GM06990 (cell line): Measurements from ENCODE around the gene UPF2.
"Not testable (repeated sequence)": the region's sequence is repeated elsewhere in the genome, so short reads cannot be mapped to it uniquely, and the experiment has no call there.

Experiments
- DNase-seq: peaks from one replicate; pipeline ENCODE4 v3.0.0-alpha.2; 2011; ENCODE audit not compliant: insufficient read length; ENCODE audit errors: extremely low read depth
- H3K27me3 ChIP-seq: replicated peaks from 2 replicates; pipeline ENCODE4 v1.6.0; 2011; ENCODE audit warnings: low read length; ENCODE audit not compliant: control insufficient read depth, insufficient read depth
- H3K36me3 ChIP-seq: 2 replicates; pipeline ENCODE4 v1.5.1; 2011; ENCODE audit warnings: low read length; ENCODE audit not compliant: control insufficient read depth, insufficient read depth
- H3K4me3 ChIP-seq: replicated peaks from 2 replicates; pipeline ENCODE4 v1.5.1; 2011; ENCODE audit warnings: low read depth, mild to moderate bottlenecking, control low read depth, low read length
- TF ChIP-seq, protein P1 (sequence below): IDR thresholded peaks from 2 replicates; pipeline ENCODE4 v1.5.1; 2011; ENCODE audit warnings: low read length, control low read depth, mild to moderate bottlenecking, inconsistent platforms; ENCODE audit not compliant: insufficient read depth, poor library complexity, severe bottlenecking

The UPF2 gene

DNA sequence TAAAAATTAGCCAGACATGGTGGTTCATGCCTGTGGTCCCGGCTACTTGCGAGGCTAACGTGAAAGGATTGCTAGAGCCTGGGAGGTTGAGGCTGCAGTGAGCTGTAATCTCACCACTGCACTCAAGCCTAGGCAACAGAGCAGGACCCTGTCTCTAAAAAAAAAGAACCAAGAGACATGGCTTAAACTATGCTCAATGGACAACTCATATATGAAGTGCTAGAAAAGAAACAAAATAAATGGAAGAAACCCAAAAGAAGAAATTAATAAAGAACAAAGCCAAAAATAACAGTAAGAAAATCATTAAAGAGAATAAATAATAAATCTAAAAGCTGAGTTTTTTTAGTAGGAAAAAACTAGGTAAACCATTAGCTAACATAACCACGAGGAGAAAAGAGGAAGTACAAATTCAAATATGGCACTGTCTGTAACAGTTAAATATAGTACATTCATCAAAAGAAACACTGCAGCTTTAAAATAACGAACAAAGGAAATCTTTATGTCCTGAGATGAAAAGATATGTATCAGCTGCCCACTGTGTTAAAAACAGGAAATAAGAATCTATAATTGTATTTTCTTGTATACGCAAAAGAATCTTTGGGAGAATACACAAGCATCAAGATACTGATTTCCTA lies 48.7 kb downstream of the UPF2 start:
- Histone ChIP-seq H3K36me3 (peaks cover 2% of the 10 kb centered on the region; the same call in 1 of the 2 replicates), H3K4me3 (no peak overlapping the region), H3K27me3 (no peaks in the 10 kb centered on the region)
- TF ChIP-seq, protein P1, sequence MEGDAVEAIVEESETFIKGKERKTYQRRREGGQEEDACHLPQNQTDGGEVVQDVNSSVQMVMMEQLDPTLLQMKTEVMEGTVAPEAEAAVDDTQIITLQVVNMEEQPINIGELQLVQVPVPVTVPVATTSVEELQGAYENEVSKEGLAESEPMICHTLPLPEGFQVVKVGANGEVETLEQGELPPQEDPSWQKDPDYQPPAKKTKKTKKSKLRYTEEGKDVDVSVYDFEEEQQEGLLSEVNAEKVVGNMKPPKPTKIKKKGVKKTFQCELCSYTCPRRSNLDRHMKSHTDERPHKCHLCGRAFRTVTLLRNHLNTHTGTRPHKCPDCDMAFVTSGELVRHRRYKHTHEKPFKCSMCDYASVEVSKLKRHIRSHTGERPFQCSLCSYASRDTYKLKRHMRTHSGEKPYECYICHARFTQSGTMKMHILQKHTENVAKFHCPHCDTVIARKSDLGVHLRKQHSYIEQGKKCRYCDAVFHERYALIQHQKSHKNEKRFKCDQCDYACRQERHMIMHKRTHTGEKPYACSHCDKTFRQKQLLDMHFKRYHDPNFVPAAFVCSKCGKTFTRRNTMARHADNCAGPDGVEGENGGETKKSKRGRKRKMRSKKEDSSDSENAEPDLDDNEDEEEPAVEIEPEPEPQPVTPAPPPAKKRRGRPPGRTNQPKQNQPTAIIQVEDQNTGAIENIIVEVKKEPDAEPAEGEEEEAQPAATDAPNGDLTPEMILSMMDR, result no peak
- DNase-seq, result peak; percentile 24

DNA sequence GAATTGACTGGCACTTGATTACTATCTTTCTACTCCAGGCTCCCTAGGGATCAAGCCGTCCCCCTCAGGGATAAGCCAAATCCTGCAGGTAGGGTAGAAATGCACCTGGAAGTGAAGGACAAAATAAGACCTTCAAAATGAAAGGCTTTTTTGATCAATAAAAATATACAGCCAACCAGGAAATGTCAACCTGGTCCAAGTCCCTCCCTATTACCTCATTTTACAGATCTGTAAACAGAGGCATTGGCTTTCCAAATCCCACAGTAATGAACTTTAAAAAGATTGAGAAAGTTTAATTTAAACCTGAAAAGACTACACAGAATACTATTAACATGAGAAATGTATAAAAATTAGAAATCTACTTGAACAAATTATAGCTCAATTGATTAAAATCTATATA lies 53.7 kb downstream of the UPF2 start:
- TF ChIP-seq, protein P1, result no peak
- peaks cover 4% of the 10 kb centered on the region for H3K36me3 ChIP-seq
- no peaks in the 10 kb centered on the region for H3K27me3 ChIP-seq
- no peak overlapping the region for H3K4me3 ChIP-seq
- DNase-seq, result no peak

- Histone ChIP-seq H3K4me3 (no peak overlapping the region), H3K36me3 (peaks cover 6% of the 10 kb centered on the region), H3K27me3 (no peaks in the 10 kb centered on the region)
- TF ChIP-seq, protein P1, result peak; percentile 84
- peak; percentile 24 for DNase-seq
Observed at GRCh38 chr10:11986593-11987216, 55.9 kb downstream of the UPF2 start.

GRCh38 chr10:11982253-11982652 lies 60.4 kb downstream of the UPF2 start:
- TF ChIP-seq, protein P1, result no peak
- no peak overlapping the region for H3K4me3 ChIP-seq
- H3K36me3 ChIP-seq, result peaks cover 4% of the 10 kb centered on the region
- no peaks in the 10 kb centered on the region for H3K27me3 ChIP-seq
- DNase-seq, result no peak

- DNase-seq, result no peak
Observed at GRCh38 chr10:11975795-11976194, 66.8 kb downstream of the UPF2 start.

DNA sequence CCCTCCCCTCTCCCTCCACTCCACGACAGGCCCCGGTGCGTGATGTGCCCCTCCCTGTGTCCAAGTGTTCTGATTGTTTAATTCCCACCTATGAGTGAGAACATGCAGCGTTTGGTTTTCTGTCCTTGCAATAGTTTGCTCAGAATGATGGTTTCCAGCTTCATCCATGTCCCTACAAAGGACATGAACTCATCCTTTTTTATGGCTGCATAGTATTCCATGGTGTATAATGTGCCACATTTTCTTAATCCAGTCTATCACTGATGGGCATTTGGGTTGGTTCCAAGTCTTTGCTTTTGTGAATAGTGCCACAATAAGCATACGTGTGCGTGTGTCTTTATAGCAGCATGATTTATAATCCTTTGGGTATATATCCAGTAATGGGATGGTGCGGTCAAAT lies 70.1 kb downstream of the UPF2 start:
- not testable (repeated sequence) for H3K36me3 ChIP-seq, DNase-seq, H3K4me3 ChIP-seq, H3K27me3 ChIP-seq

More at GRCh38 chr10:11975795-11976194, 66.8 kb downstream of the UPF2 start:
- H3K4me3 ChIP-seq, result no peak overlapping the region
- peaks cover 4% of the 10 kb centered on the region for H3K36me3 ChIP-seq
- TF ChIP-seq, protein P1, result no peak
- no peaks in the 10 kb centered on the region for H3K27me3 ChIP-seq
